Activated CD8-positive, alpha-beta T cell treated with anti-CD3 and anti-CD28 coated beads for 36 hours (primary cell): ENCODE data around the gene KCP. TPM values are rescaled to one million over a fixed set of nuclear protein-coding genes. Genes with fewer than 3 reads are reported as not detected.

ENCODE experiments used
- ATAC-seq: fragments of 200-7000 bp; cut with Tn5 transposase; one replicate; pipeline ENCODE4 v1.10.0; 2021; ENCODE audit warnings: mild to moderate bottlenecking, moderate library complexity
- CTCF ChIA-PET: fragments of 350-600 bp; sonication (Branson Sonifier 250); formaldehyde crosslinking; loops from one replicate; lab custom pipeline; 2021; ENCODE audit warnings: antibody characterized with exemption; lab: Charles Lee
- POLR2A ChIA-PET: fragments of 350-600 bp; sonication (Branson Sonifier 250); formaldehyde crosslinking; loops from one replicate; lab custom pipeline; 2021; ENCODE audit warnings: antibody characterized with exemption; lab: Charles Lee
- DNase-seq: peaks from one replicate; pipeline ENCODE4 v3.0.0-alpha.2; 2020
- H3K27ac Mint-ChIP-seq: one replicate; pipeline ENCODE4 v1.8.0; 2021; ENCODE audit warnings: mild to moderate bottlenecking, mixed read lengths
- H3K27me3 Mint-ChIP-seq: one replicate; pipeline ENCODE4 v1.8.0; 2021; ENCODE audit warnings: mixed read lengths
- H3K36me3 Mint-ChIP-seq: one replicate; pipeline ENCODE4 v1.8.0; 2021; ENCODE audit warnings: low read depth, mixed read lengths
- H3K4me1 Mint-ChIP-seq: one replicate; pipeline ENCODE4 v1.8.0; 2021; ENCODE audit warnings: low read depth, mixed read lengths
- H3K4me3 Mint-ChIP-seq: one replicate; pipeline ENCODE4 v1.8.0; 2021; ENCODE audit warnings: mild to moderate bottlenecking, moderate library complexity, mixed read lengths
- H3K9me3 Mint-ChIP-seq: one replicate; pipeline ENCODE4 v1.8.0; 2021; ENCODE audit warnings: mixed read lengths
- CTCF ChIP-seq: fragments of 200-600 bp; IDR thresholded peaks from one replicate; pipeline ENCODE4 v1.8.0; 2022; ENCODE audit warnings: antibody characterized with exemption, mild to moderate bottlenecking
- intact Hi-C: fragments of 100-400 bp; cut with micrococcal nuclease; formaldehyde crosslinking; loops from one replicate; pipeline ENCODE4 v1.10.0; 2022
- total RNA-seq, 2 experiments: library from RNA; stranded (reverse); gene quantifications; one replicate each; pipeline ENCODE4 v1.2.3, GENCODE V29; 2021

Gene KCP
- total RNA-seq, 2 experiments from 2014 or later: not detected

GRCh38 chr7:128888756-128889095, 21.8 kb downstream of the KCP start:
- intact Hi-C loops: no loop called here
- peaks cover 13% of the 10 kb centered on the region for H3K27me3 Mint-ChIP-seq
- no peaks in the 10 kb centered on the region for H3K36me3 Mint-ChIP-seq
- H3K4me3 Mint-ChIP-seq: no peak overlapping the region
- POLR2A ChIA-PET: interaction anchor here (0.7 kb wide), 1 partner anchor 644 kb away, joined by 3 read pairs; no protein-coding TSS in a partner anchor
- DNase-seq: no peak
- no peak overlapping the region for H3K27ac Mint-ChIP-seq
- TF ChIP-seq CTCF: no peak
- H3K9me3 Mint-ChIP-seq: no peaks in the 10 kb centered on the region
- H3K4me1 Mint-ChIP-seq: no peaks in the 10 kb centered on the region
- ATAC-seq: no peak
- CTCF ChIA-PET: no interaction called here

- no peak overlapping the region for H3K4me3 Mint-ChIP-seq
- POLR2A ChIA-PET: interaction anchor here (0.7 kb wide), 1 partner anchor 644 kb away, joined by 3 read pairs; no protein-coding TSS in a partner anchor
- no peaks in the 10 kb centered on the region for H3K36me3 Mint-ChIP-seq
- CTCF ChIA-PET: no interaction called here
- no peak overlapping the region for H3K27ac Mint-ChIP-seq
- H3K27me3 Mint-ChIP-seq: peaks cover 13% of the 10 kb centered on the region
- ATAC-seq (no peak), DNase-seq (no peak)
- peaks cover 2% of the 10 kb centered on the region for H3K4me1 Mint-ChIP-seq
- no peak for TF ChIP-seq CTCF
- H3K9me3 Mint-ChIP-seq: no peaks in the 10 kb centered on the region
- intact Hi-C loops: no loop called here
These were observed 22.3 kb downstream of the KCP start for GRCh38 chr7:128888039-128888755.

GRCh38 chr7:128887169-128888038, 23.1 kb downstream of the KCP start:
- H3K9me3 Mint-ChIP-seq: no peaks in the 10 kb centered on the region
- DNase-seq (no peak), ATAC-seq (no peak)
- H3K36me3 Mint-ChIP-seq: no peaks in the 10 kb centered on the region
- peaks cover 2% of the 10 kb centered on the region for H3K4me1 Mint-ChIP-seq
- H3K4me3 Mint-ChIP-seq: no peak overlapping the region
- no peak for TF ChIP-seq CTCF
- POLR2A ChIA-PET: no interaction called here
- CTCF ChIA-PET: no interaction called here
- intact Hi-C loops: no loop called here
- no peak overlapping the region for H3K27ac Mint-ChIP-seq
- peaks cover 13% of the 10 kb centered on the region for H3K27me3 Mint-ChIP-seq

- Mint-ChIP-seq H3K9me3 (no peaks in the 10 kb centered on the region), H3K4me1 (peaks cover 2% of the 10 kb centered on the region), H3K27ac (no peak overlapping the region), H3K36me3 (no peaks in the 10 kb centered on the region), H3K27me3 (peaks cover 9% of the 10 kb centered on the region), H3K4me3 (no peak overlapping the region)
- ChIA-PET POLR2A (no interaction called here), CTCF (interaction anchor here (1.3 to 8.9 kb wide), 2 partner anchors 24 to 44 kb away, joined by 4 to 100 read pairs; partner anchors contain the start of gene ATP6V1F)
- ATAC-seq (no peak), DNase-seq (no peak)
- TF ChIP-seq CTCF: no peak
- intact Hi-C loops: no loop called here
These were observed 23.9 kb downstream of the KCP start for GRCh38 chr7:128886391-128887168.
